ENCODE measurements around the gene SLC16A7.
A peak's percentile ranks its signal among the peaks of the same experiment; 100 is the strongest.

The SLC16A7 gene

GRCh38 chr12:59828521-59828920 is 232.7 kb downstream of the SLC16A7 start:
- no peak for TF ChIP-seq CTCF (IDR thresholded peaks at IDR 0.05; ENCODE audit: insufficient read depth, missing control alignments)
- no peak for FAIRE-seq
- DNase-seq (ENCODE audit: insufficient read length, low spot score): no peak

GRCh38 chr12:59833408-59833807 is 237.6 kb downstream of the SLC16A7 start:
- no peak for TF ChIP-seq CTCF (IDR thresholded peaks at IDR 0.05; ENCODE audit: insufficient read depth, missing control alignments)
- FAIRE-seq (no peak), DNase-seq (ENCODE audit: insufficient read length, low spot score) (no peak)

GRCh38 chr12:59834659-59835474 is 239.0 kb downstream of the SLC16A7 start:
- TF ChIP-seq CTCF (IDR thresholded peaks at IDR 0.05; ENCODE audit: insufficient read depth, missing control alignments): peak; percentile 57
- DNase-seq (ENCODE audit: insufficient read length, low spot score): no peak
- FAIRE-seq: peak; percentile 53
